Keratinocyte (primary cell): Measurements from ENCODE around the gene RAI14. TPM values are rescaled to one million over a fixed set of nuclear protein-coding genes. Genes with fewer than 3 reads are reported as not detected.

Source experiments
- DNase-seq: peaks from one replicate; pipeline ENCODE4 v3.0.0-alpha.2; 2011; ENCODE audit warnings: low read depth, missing footprints, low spot score
- FAIRE-seq: peaks from 2 replicates; lab custom pipeline; 2011; peaks lifted over from hg19 to GRCh38; lab: Jason Lieb, UNC
- H2AFZ ChIP-seq: 2 replicates; pipeline ENCODE4 v1.6.0; 2012; ENCODE audit warnings: low read length, control low read depth, inconsistent platforms; ENCODE audit not compliant: control insufficient read depth
- H3K27ac ChIP-seq: 2 replicates; pipeline ENCODE4 v1.5.1; 2011; ENCODE audit warnings: low read length; ENCODE audit not compliant: control insufficient read depth, insufficient read depth
- H3K27me3 ChIP-seq: 3 replicates; pipeline ENCODE4 v1.6.0; 2011; ENCODE audit warnings: low read length; ENCODE audit not compliant: control insufficient read depth, insufficient read depth; ENCODE audit errors: extremely low read depth
- H3K36me3 ChIP-seq, 2 experiments: 2 replicates in 1 of 2; 3 replicates in 1 of 2; pipeline ENCODE4 v1.5.1; 2011; ENCODE audit warnings: low read length in 2 of 2, mild to moderate bottlenecking in 1 of 2; ENCODE audit not compliant: control insufficient read depth in 2 of 2, insufficient read depth in 2 of 2; ENCODE audit errors: extremely low read depth in 1 of 2
- H3K4me1 ChIP-seq: 3 replicates; pipeline ENCODE4 v1.5.1; 2011; ENCODE audit warnings: low read length; ENCODE audit not compliant: control insufficient read depth, insufficient read depth; ENCODE audit errors: extremely low read depth
- H3K4me2 ChIP-seq: 3 replicates; pipeline ENCODE4 v1.6.0; 2011; ENCODE audit warnings: low read depth, low read length; ENCODE audit not compliant: control insufficient read depth, insufficient read depth; ENCODE audit errors: extremely low read depth
- H3K4me3 ChIP-seq, 3 experiments: fragments of 200-600 bp in 1 of 3; sonication (generic) in 1 of 3; 2 replicates in 2 of 3; 3 replicates in 1 of 3; pipeline ENCODE4 v1.5.1; 2011 to 2016; ENCODE audit warnings: low read length in 3 of 3, mild to moderate bottlenecking in 3 of 3, control low read depth in 2 of 3, inconsistent platforms in 1 of 3, low read depth in 1 of 3, mixed read lengths in 1 of 3, mixed run types in 1 of 3, moderate library complexity in 1 of 3; ENCODE audit not compliant: control insufficient read depth in 2 of 3, insufficient read depth in 2 of 3; ENCODE audit errors: extremely low read depth in 1 of 3
- H3K79me2 ChIP-seq: 2 replicates; pipeline ENCODE4 v1.6.0; 2012; ENCODE audit warnings: low read length; ENCODE audit not compliant: control insufficient read depth, insufficient read depth
- H3K9ac ChIP-seq: 3 replicates; pipeline ENCODE4 v1.6.0; 2011; ENCODE audit warnings: low read length; ENCODE audit not compliant: control insufficient read depth, insufficient read depth; ENCODE audit errors: extremely low read depth
- H3K9me1 ChIP-seq: 3 replicates; pipeline ENCODE4 v1.6.0; 2011; ENCODE audit warnings: low read length; ENCODE audit not compliant: control insufficient read depth, insufficient read depth; ENCODE audit errors: extremely low read depth
- H3K9me3 ChIP-seq: 2 replicates; pipeline ENCODE4 v1.5.1; 2012; ENCODE audit warnings: low read depth, low read length; ENCODE audit not compliant: control insufficient read depth
- H4K20me1 ChIP-seq: 3 replicates; pipeline ENCODE4 v1.6.0; 2011; ENCODE audit warnings: low read length; ENCODE audit not compliant: control insufficient read depth, insufficient read depth; ENCODE audit errors: extremely low read depth
- EZH2 ChIP-seq: IDR thresholded peaks from one replicate; pipeline ENCODE4 v1.6.1; 2012; ENCODE audit warnings: inconsistent platforms, mild to moderate bottlenecking, low read length, moderate library complexity
- dilution Hi-C: fragments of 300-500 bp; cut with MboI; formaldehyde crosslinking; loops from one replicate; pipeline ENCODE4 v1.7.0; 2020; ENCODE audit warnings: low sequenced_read_pairs; ENCODE audit not compliant: extremely low pct_ligation_motif_present
- polyA plus RNA-seq, 5 experiments: library from polyadenylated mRNA; depleted of rRNA in 3 of 5; stranded (reverse) in 3 of 5; stranded (forward) in 1 of 5; unstranded in 1 of 5; fragments of >200 nt; gene quantifications; 1 replicate in 1 of 5; 2 replicates in 3 of 5; 3 replicates in 1 of 5; pipeline versions ENCODE4 v1.2.1 to v1.2.3, GENCODE V29; 2011 to 2012; ENCODE audit warnings: missing spikeins in 2 of 5, low read depth in 1 of 5, low replicate concordance in 1 of 5
- TF ChIP-seq, protein P1 (sequence below), 3 experiments: IDR thresholded peaks in 1 of 3; conservative IDR thresholded peaks in 1 of 3; optimal IDR thresholded peaks in 1 of 3; 2 replicates in 2 of 3; 3 replicates in 1 of 3; pipeline versions ENCODE3 to v1.5.1; 2011; ENCODE audit warnings: low read length in 3 of 3, mild to moderate bottlenecking in 3 of 3, moderate library complexity in 2 of 3, control low read depth in 1 of 3, inconsistent platforms in 1 of 3; ENCODE audit not compliant: insufficient read depth in 2 of 3; ENCODE audit errors: extremely low read depth in 1 of 3

RAI14 gene
- polyA plus RNA-seq, 1 donor (not counting 4 experiments of a cell fraction or from before 2014, with no cell fraction given): 31.4 TPM

DNA sequence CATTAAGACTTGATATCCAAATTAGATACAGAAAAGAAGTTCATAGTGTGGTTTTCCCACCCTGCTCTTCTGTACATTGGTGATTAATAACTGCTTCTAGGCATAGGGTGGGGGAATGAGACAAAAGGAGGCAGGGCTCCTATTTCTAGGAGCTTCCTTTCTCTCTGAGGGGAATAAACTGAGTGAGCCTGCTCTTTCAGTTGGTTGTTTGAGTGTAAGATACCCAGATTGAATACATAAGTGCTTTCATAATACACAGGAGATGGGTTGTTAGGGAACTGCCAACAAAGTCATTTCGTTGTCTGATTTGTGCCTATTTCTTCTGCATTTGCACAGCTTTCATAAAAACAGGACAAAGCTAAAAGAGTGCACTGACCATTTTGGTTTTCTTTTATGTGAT lies 133.9 kb downstream of the RAI14 start:
- no peak for DNase-seq
- Histone ChIP-seq H3K9me3 (no peaks in the 10 kb centered on the region), H3K4me3 (no peak overlapping the region), H3K27me3 (no peaks in the 10 kb centered on the region), H3K4me1 (peaks cover 5% of the 10 kb centered on the region), H3K36me3 (no peaks in the 10 kb centered on the region), H3K9me1 (no peaks in the 10 kb centered on the region), H3K79me2 (no peaks in the 10 kb centered on the region), H3K9ac (no peak overlapping the region), H3K4me2 (no peak overlapping the region), H4K20me1 (no peaks in the 10 kb centered on the region), H2AFZ (no peak overlapping the region), H3K27ac (no peak overlapping the region)
- TF ChIP-seq, protein P1, sequence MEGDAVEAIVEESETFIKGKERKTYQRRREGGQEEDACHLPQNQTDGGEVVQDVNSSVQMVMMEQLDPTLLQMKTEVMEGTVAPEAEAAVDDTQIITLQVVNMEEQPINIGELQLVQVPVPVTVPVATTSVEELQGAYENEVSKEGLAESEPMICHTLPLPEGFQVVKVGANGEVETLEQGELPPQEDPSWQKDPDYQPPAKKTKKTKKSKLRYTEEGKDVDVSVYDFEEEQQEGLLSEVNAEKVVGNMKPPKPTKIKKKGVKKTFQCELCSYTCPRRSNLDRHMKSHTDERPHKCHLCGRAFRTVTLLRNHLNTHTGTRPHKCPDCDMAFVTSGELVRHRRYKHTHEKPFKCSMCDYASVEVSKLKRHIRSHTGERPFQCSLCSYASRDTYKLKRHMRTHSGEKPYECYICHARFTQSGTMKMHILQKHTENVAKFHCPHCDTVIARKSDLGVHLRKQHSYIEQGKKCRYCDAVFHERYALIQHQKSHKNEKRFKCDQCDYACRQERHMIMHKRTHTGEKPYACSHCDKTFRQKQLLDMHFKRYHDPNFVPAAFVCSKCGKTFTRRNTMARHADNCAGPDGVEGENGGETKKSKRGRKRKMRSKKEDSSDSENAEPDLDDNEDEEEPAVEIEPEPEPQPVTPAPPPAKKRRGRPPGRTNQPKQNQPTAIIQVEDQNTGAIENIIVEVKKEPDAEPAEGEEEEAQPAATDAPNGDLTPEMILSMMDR (optimal IDR thresholded peaks at IDR 0.05 in 1 of 3, IDR thresholded peaks at IDR 0.05 in 1 of 3, conservative IDR thresholded peaks at IDR 0.05 in 1 of 3; ENCODE audit: extremely low read depth in 1 of 3, insufficient read depth in 2 of 3, low read length in 3 of 3): no peak
- no peak for TF ChIP-seq EZH2
- no peak for FAIRE-seq
- dilution Hi-C loops: no loop called here

DNA sequence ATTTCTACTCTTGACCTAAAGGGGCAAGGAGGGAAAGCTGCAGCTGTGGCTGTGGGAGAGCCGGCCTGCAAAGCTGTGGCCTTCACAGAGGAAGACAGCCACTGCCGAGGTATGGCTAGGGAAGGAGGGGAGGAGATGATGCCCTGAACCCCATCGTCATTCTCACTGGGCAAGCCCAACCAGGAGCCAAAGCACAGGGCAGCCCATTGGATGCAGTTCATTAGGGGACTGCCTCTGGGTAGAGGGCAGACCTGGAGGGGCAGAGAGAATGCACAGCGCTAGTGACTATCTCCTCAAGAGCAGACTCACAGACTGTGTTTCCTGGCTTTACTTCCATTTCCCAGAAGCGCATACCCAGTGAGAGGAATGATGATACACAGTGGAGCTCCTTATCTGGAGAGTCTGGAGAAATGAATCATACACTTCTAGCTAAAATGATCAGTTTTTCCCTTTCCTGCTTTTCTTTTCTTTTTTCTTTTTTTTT lies 135.7 kb downstream of the RAI14 start:
- H2AFZ ChIP-seq: no peak overlapping the region
- H3K4me1 ChIP-seq: peaks cover 5% of the 10 kb centered on the region
- FAIRE-seq: no peak
- H3K9ac ChIP-seq: no peak overlapping the region
- no peaks in the 10 kb centered on the region for H3K27me3 ChIP-seq
- H3K4me3 ChIP-seq: no peak overlapping the region
- no peak overlapping the region for H3K4me2 ChIP-seq
- H4K20me1 ChIP-seq: no peaks in the 10 kb centered on the region
- peaks cover 0 to 3% of the 10 kb centered on the region in 2 experiments for H3K36me3 ChIP-seq
- DNase-seq: no peak
- H3K9me3 ChIP-seq: no peaks in the 10 kb centered on the region
- TF ChIP-seq, protein P1 (optimal IDR thresholded peaks at IDR 0.05 in 1 of 3, IDR thresholded peaks at IDR 0.05 in 1 of 3, conservative IDR thresholded peaks at IDR 0.05 in 1 of 3; ENCODE audit: extremely low read depth in 1 of 3, insufficient read depth in 2 of 3, low read length in 3 of 3): no peak
- TF ChIP-seq EZH2: no peak
- no peaks in the 10 kb centered on the region for H3K79me2 ChIP-seq
- H3K27ac ChIP-seq: no peak overlapping the region
- no peaks in the 10 kb centered on the region for H3K9me1 ChIP-seq
- dilution Hi-C loops: no loop called here
